Right ventricle myocardium inferior (tissue), 1 donor: Measurements from ENCODE around the gene OR4D10. TPM values are rescaled to one million over a fixed set of nuclear protein-coding genes. Genes with fewer than 3 reads are reported as not detected.
"Not testable (repeated sequence)": the region's sequence is repeated elsewhere in the genome, so short reads cannot be mapped to it uniquely, and the experiment has no call there.

Experiments used
- ATAC-seq: fragments of 200-7000 bp; cut with Tn5 transposase; one replicate; pipeline ENCODE4 v1.9.1; 2020; ENCODE audit warnings: mild to moderate bottlenecking, moderate library complexity
- DNase-seq: peaks from one replicate; pipeline ENCODE4 v3.0.0; 2021; ENCODE audit errors: missing footprints
- intact Hi-C: fragments of 100-400 bp; cut with DNase I; formaldehyde crosslinking; loops from one replicate; pipeline ENCODE4 v1.11.0; 2022
- total RNA-seq: library from RNA; stranded (reverse); fragmentation: NEBNext Ultra II Directional; extraction: Animal tissue kit (Norgen Biotek cat#: 25700); gene quantifications from one replicate; pipeline ENCODE4 v1.2.1, GENCODE V29; 2021
- donor health status: DM: no; HTN: yes; CAD: no; lungs with severe emphysema.

OR4D10 gene
- total RNA-seq, 1 donor from 2014 or later = not detected

GRCh38 chr11:59511675-59512074 is 38.6 kb downstream of the OR4D10 start:
- intact Hi-C loops = no loop called here
- no peak for ATAC-seq
- DNase-seq = no peak

- ATAC-seq, DNase-seq, intact Hi-C loops: not testable (repeated sequence)
These were observed 47.0 kb downstream of the OR4D10 start for GRCh38 chr11:59520139-59520538.

GRCh38 chr11:59520741-59521140 is 47.6 kb downstream of the OR4D10 start:
- ATAC-seq = no peak
- intact Hi-C loops = no loop called here

GRCh38 chr11:59523541-59523940 is 50.4 kb downstream of the OR4D10 start:
- ATAC-seq (no peak), DNase-seq (no peak)
- intact Hi-C loops = no loop called here

More at GRCh38 chr11:59520741-59521140, 47.6 kb downstream of the OR4D10 start:
- DNase-seq = no peak

DNA sequence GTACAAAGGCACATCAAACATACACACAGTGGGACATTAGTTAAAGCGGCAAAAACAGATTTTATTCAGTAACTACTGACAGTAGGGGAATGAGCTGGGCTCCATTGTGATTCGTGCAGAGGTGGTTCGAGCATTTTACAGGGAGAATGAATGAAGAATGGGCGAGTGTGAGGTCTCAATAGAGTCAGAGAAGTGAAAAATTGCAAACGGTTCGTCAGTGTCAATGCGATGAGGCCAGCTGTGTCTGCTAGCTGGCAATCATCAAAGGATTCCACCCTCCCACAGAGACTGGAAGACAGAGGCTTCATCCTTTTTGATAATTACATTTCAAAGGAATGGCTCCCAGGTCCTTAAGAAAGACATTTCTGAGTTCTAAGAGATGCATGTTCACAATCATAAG is 55.6 kb downstream of the OR4D10 start:
- intact Hi-C loops = no loop called here
- DNase-seq = no peak
- no peak for ATAC-seq

Other genes with a start within 250 kb of the OR4D10 start
- gene OR5AN1, start 114.4 kb upstream of the OR4D10 start, total RNA-seq = not detected
- not detected for gene OR5A2, start 46.9 kb upstream of the OR4D10 start, total RNA-seq
- gene OR5A1, start 36.8 kb upstream of the OR4D10 start, total RNA-seq = not detected
- gene OR4D6, start 16.4 kb upstream of the OR4D10 start, total RNA-seq = not detected
- not detected for gene OR4D11, start 30.3 kb downstream of the OR4D10 start, total RNA-seq
- not detected for gene OR4D9, start 38.2 kb downstream of the OR4D10 start, total RNA-seq
- 38.5 TPM for gene OSBP, start 142.5 kb downstream of the OR4D10 start, total RNA-seq
- 22.3 TPM for gene PATL1, start 195.7 kb downstream of the OR4D10 start, total RNA-seq
- gene OR10V1, start 240.5 kb downstream of the OR4D10 start, total RNA-seq = not detected